ENCODE data around the gene PIEZO1. TPM values are rescaled to one million over a fixed set of nuclear protein-coding genes. Genes with fewer than 3 reads are reported as not detected.
A peak's percentile ranks its signal among the peaks of the same experiment; 100 is the strongest.

PIEZO1 gene
- total and polyA plus RNA-seq, 9 of the 15 experiments (the other 6 are each of a cell fraction or from before 2014, with no cell fraction given): 3.6 to 432 (median 131) TPM

DNA sequence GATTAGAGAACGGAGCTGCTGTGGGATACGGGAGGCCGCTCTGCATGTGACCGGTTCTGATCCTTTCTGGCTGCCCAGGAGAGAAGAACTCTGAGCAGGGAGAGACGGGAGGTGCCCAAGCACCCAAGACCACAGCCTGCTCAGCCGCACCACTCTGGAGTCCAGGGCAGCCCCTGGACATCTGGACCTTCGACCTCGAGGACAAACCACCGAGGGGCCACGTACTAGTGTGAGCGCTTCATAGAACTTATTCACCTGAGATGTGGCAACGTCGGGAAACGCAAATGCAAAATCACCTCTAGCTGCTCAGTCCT lies 84.7 kb downstream of the PIEZO1 start:
- in situ Hi-C loops (cut with MboI) (no loop called here), intact Hi-C loops (cut with micrococcal nuclease) (no loop called here)
- Histone ChIP-seq H3K36me3 (ENCODE audit: control insufficient read depth, insufficient read depth, low read length) (peaks cover 75% of the 10 kb centered on the region; the same call in 1 of the 3 replicates), H3K9me3 (replicated peaks; ENCODE audit: control insufficient read depth, insufficient read depth, low read depth, low read length) (no peaks in the 10 kb centered on the region), H3K4me2 (ENCODE audit: insufficient read depth, low read length) (no peak overlapping the region), H2AFZ (ENCODE audit: low read depth, low read length) (no peak overlapping the region), H3K27ac (ENCODE audit: extremely low read depth, low read depth, low read length) (peak overlapping the region; percentile 71; the same call in 2 of the 3 replicates), H4K20me1 (replicated peaks; ENCODE audit: control insufficient read depth, insufficient read depth, low read length) (peaks cover 9% of the 10 kb centered on the region; the same call in 1 of the 2 replicates), H3K79me2 (ENCODE audit: control insufficient read depth, insufficient read depth, low read length) (peaks cover 41% of the 10 kb centered on the region), H3K9ac (ENCODE audit: insufficient read depth in 1 of 2, low read depth in 2 of 2, low read length in 2 of 2) (0 out of 4 replicates have a peak overlapping the region, but pooled peaks of 1 of the 2 experiments have one; percentile 12), H3K4me1 (replicated peaks in 1 of 2; ENCODE audit: control insufficient read depth in 2 of 2, insufficient read depth in 2 of 2, low read length in 2 of 2) (peaks cover 15 to 88% of the 10 kb centered on the region in 2 experiments), H3K9me1 (ENCODE audit: control insufficient read depth, insufficient read depth, low read length) (peaks cover 1% of the 10 kb centered on the region), H3K4me3 (no peak overlapping the region), H3K27me3 (ENCODE audit: control insufficient read depth in 2 of 2, insufficient read depth in 2 of 2, low read length in 2 of 2) (no peaks in the 10 kb centered on the region)
- POLR2A ChIA-PET: interaction anchor here (0.5 kb wide), 1 partner anchor 97 kb away, joined by 3 read pairs; no protein-coding TSS in a partner anchor
- no peak for DNase-seq (ENCODE audit: extremely low read depth in 1 of 4, low spot score in 3 of 4)
- 95% methylated on average over 13 of the region's 14 CpGs for WGBS (ENCODE audit: insufficient coverage, low coverage, missing lambda C conversion rate)
- CTCF ChIA-PET (ENCODE audit: low intra/inter-chr PET ratio): no interaction called here
- ATAC-seq: no peak
- no TSS peak for BruUV-seq (replicated peaks)
- peak; percentile 48 for FAIRE-seq
- TF ChIP-seq ZNF511 (CRISPR knock-in tag; IDR thresholded peaks at IDR 0.05) (peak; percentile 68; the same call in 1 of the 2 replicates), PHF21A (IDR thresholded peaks at IDR 0.05; ENCODE audit: borderline replicate concordance, low read depth) (no peak), ZNF589 (CRISPR knock-in tag; IDR thresholded peaks at IDR 0.05; ENCODE audit: low read depth) (0 out of 2 replicates have a peak, but pooled peaks have one; percentile 5), SREBF1 (IDR thresholded peaks at IDR 0.05; ENCODE audit: borderline replicate concordance, low read depth, low read length) (no peak), HSF4 (CRISPR knock-in tag; IDR thresholded peaks at IDR 0.05; ENCODE audit: borderline replicate concordance) (no peak), SMARCB1 (IDR thresholded peaks at IDR 0.05; ENCODE audit: insufficient read length, low read depth) (no peak), ZBTB7A (IDR thresholded peaks at IDR 0.05; ENCODE audit: borderline replicate concordance, control insufficient read depth, low read depth, low read length) (no peak), PTTG1 (tag; IDR thresholded peaks at IDR 0.05; ENCODE audit: low read depth) (no peak), EHMT2 (IDR thresholded peaks at IDR 0.05) (no peak), STAG1 (CRISPR knock-in tag; IDR thresholded peaks at IDR 0.05; ENCODE audit: borderline replicate concordance) (no peak), MLX (CRISPR knock-in tag; conservative IDR thresholded peaks at IDR 0.05) (no peak), DMBX1 (CRISPR knock-in tag; IDR thresholded peaks at IDR 0.05; ENCODE audit: borderline replicate concordance) (no peak)
- TF ChIP-seq, protein P1, sequence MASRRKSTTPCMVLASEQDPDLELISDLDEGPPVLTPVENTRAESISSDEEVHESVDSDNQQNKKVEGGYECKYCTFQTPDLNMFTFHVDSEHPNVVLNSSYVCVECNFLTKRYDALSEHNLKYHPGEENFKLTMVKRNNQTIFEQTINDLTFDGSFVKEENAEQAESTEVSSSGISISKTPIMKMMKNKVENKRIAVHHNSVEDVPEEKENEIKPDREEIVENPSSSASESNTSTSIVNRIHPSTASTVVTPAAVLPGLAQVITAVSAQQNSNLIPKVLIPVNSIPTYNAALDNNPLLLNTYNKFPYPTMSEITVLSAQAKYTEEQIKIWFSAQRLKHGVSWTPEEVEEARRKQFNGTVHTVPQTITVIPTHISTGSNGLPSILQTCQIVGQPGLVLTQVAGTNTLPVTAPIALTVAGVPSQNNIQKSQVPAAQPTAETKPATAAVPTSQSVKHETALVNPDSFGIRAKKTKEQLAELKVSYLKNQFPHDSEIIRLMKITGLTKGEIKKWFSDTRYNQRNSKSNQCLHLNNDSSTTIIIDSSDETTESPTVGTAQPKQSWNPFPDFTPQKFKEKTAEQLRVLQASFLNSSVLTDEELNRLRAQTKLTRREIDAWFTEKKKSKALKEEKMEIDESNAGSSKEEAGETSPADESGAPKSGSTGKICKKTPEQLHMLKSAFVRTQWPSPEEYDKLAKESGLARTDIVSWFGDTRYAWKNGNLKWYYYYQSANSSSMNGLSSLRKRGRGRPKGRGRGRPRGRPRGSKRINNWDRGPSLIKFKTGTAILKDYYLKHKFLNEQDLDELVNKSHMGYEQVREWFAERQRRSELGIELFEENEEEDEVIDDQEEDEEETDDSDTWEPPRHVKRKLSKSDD (conservative IDR thresholded peaks at IDR 0.05; ENCODE audit: low read length): no peak
- TF ChIP-seq, protein P2, sequence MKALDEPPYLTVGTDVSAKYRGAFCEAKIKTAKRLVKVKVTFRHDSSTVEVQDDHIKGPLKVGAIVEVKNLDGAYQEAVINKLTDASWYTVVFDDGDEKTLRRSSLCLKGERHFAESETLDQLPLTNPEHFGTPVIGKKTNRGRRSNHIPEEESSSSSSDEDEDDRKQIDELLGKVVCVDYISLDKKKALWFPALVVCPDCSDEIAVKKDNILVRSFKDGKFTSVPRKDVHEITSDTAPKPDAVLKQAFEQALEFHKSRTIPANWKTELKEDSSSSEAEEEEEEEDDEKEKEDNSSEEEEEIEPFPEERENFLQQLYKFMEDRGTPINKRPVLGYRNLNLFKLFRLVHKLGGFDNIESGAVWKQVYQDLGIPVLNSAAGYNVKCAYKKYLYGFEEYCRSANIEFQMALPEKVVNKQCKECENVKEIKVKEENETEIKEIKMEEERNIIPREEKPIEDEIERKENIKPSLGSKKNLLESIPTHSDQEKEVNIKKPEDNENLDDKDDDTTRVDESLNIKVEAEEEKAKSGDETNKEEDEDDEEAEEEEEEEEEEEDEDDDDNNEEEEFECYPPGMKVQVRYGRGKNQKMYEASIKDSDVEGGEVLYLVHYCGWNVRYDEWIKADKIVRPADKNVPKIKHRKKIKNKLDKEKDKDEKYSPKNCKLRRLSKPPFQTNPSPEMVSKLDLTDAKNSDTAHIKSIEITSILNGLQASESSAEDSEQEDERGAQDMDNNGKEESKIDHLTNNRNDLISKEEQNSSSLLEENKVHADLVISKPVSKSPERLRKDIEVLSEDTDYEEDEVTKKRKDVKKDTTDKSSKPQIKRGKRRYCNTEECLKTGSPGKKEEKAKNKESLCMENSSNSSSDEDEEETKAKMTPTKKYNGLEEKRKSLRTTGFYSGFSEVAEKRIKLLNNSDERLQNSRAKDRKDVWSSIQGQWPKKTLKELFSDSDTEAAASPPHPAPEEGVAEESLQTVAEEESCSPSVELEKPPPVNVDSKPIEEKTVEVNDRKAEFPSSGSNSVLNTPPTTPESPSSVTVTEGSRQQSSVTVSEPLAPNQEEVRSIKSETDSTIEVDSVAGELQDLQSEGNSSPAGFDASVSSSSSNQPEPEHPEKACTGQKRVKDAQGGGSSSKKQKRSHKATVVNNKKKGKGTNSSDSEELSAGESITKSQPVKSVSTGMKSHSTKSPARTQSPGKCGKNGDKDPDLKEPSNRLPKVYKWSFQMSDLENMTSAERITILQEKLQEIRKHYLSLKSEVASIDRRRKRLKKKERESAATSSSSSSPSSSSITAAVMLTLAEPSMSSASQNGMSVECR (CRISPR knock-in tag; IDR thresholded peaks at IDR 0.05): 0 out of 2 replicates have a peak, but pooled peaks have one; percentile 32
